PC-9 (cell line): ENCODE measurements around the gene USF1. TPM values are rescaled to one million over a fixed set of nuclear protein-coding genes. Genes with fewer than 3 reads are reported as not detected.

Experiments used
- BruUV-seq: library from RNA; stranded (reverse); fragments of 400-500 nt; replicated peaks from 2 replicates; lab custom pipeline; 2021; lab: Mats Ljungman, UMichigan
- CTCF ChIA-PET: fragments of 300-600 bp; sonication (Branson Sonifier 250); formaldehyde crosslinking; loops from one replicate; lab custom pipeline; 2022; ENCODE audit warnings: antibody characterized with exemption; lab: Charles Lee
- POLR2A ChIA-PET: fragments of 300-600 bp; sonication (Branson Sonifier 250); formaldehyde crosslinking; loops from one replicate; lab custom pipeline; 2022; ENCODE audit warnings: antibody characterized with exemption; ENCODE audit not compliant: unreplicated experiment; lab: Charles Lee
- DNase-seq, 2 experiments: peaks; one replicate each; pipeline versions ENCODE4 v3.0.0 to v3.0.0-alpha.2; 2015 to 2022; ENCODE audit warnings: mixed read lengths in 1 of 2
- H2AFZ ChIP-seq: fragments of 200-600 bp; sonication (generic); 2 replicates; pipeline ENCODE4 v1.8.1; 2017; ENCODE audit warnings: antibody characterized with exemption
- H3F3A ChIP-seq: fragments of 200-600 bp; sonication (generic); 2 replicates; pipeline ENCODE4 v1.8.1; 2017; ENCODE audit warnings: antibody characterized with exemption, mild to moderate bottlenecking, low read depth; ENCODE audit not compliant: insufficient read depth
- H3K27ac ChIP-seq: fragments of 200-600 bp; sonication (generic); 2 replicates; pipeline ENCODE4 v1.6.1; 2016; ENCODE audit warnings: mixed run types
- H3K27me3 ChIP-seq: fragments of 200-600 bp; sonication (generic); 2 replicates; pipeline ENCODE4 v1.6.1; 2016; ENCODE audit warnings: low read depth, mixed run types; ENCODE audit not compliant: insufficient read depth
- H3K36me3 ChIP-seq: fragments of 200-600 bp; sonication (generic); 2 replicates; pipeline ENCODE4 v1.6.1; 2016; ENCODE audit warnings: low read depth, mixed run types
- H3K4me1 ChIP-seq: fragments of 200-600 bp; sonication (generic); replicated peaks from 2 replicates; pipeline ENCODE4 v1.6.1; 2016; ENCODE audit warnings: mixed run types; ENCODE audit not compliant: insufficient read depth
- H3K4me2 ChIP-seq: fragments of 200-600 bp; sonication (generic); 2 replicates; pipeline ENCODE4 v1.6.1; 2017; ENCODE audit warnings: mixed run types
- H3K4me3 ChIP-seq: fragments of 200-600 bp; sonication (generic); 2 replicates; pipeline ENCODE4 v1.6.1; 2016; ENCODE audit warnings: mixed run types
- H3K79me2 ChIP-seq: fragments of 200-600 bp; sonication (generic); 2 replicates; pipeline ENCODE4 v1.6.1; 2017; ENCODE audit warnings: low read depth, mixed run types
- H3K9me2 ChIP-seq: fragments of 200-600 bp; sonication (generic); 2 replicates; pipeline ENCODE4 v1.8.1; 2017; ENCODE audit warnings: mild to moderate bottlenecking; ENCODE audit not compliant: insufficient read depth
- H3K9me3 ChIP-seq: fragments of 200-600 bp; sonication (generic); 2 replicates; pipeline ENCODE4 v1.8.1; 2016; ENCODE audit warnings: low read depth; ENCODE audit not compliant: insufficient read depth
- H4K20me1 ChIP-seq: fragments of 200-600 bp; sonication (generic); 2 replicates; pipeline ENCODE4 v1.8.1; 2017; ENCODE audit not compliant: insufficient read depth
- CTCF ChIP-seq: fragments of 200-600 bp; sonication (generic); conservative IDR thresholded peaks from 2 replicates; pipeline ENCODE4 v1.6.1; 2017; ENCODE audit warnings: mixed run types, antibody characterized with exemption, mild to moderate bottlenecking, moderate library complexity
- EZH2 ChIP-seq: fragments of 200-600 bp; sonication (generic); IDR thresholded peaks from 2 replicates; pipeline ENCODE4 v1.8.0; 2017; ENCODE audit warnings: antibody characterized with exemption, low read depth
- intact Hi-C: fragments of 100-400 bp; cut with micrococcal nuclease; formaldehyde crosslinking; loops from one replicate; pipeline ENCODE4 v1.10.0; 2022; ENCODE audit not compliant: unreplicated experiment
- total RNA-seq: library from RNA; stranded (reverse); gene quantifications from 2 replicates; pipeline ENCODE4 v1.2.3, GENCODE V29; 2021

The USF1 gene
- total RNA-seq, 1 experiment from 2014 or later, result 43.2 TPM

- H2AFZ ChIP-seq, result no peak overlapping the region
- H3F3A ChIP-seq, result peaks cover 57% of the 10 kb centered on the region
- no TSS peak for BruUV-seq
- H3K4me2 ChIP-seq, result peak overlapping the region; percentile 78
- H3K4me3 ChIP-seq, result peak overlapping the region; percentile 42; the same call in 1 of the 2 replicates
- no peaks in the 10 kb centered on the region for H3K27me3 ChIP-seq
- H3K79me2 ChIP-seq, result peaks cover 93% of the 10 kb centered on the region
- H3K36me3 ChIP-seq, result peaks cover 9% of the 10 kb centered on the region; the same call in 1 of the 2 replicates
- ChIA-PET POLR2A (no interaction called here), CTCF (interaction anchor here (0.6 kb wide), 1 partner anchor 55 kb away, joined by 3 read pairs; no protein-coding TSS in a partner anchor)
- DNase-seq, result peak; percentile 88 to 97
- peak overlapping the region; percentile 94 for H3K27ac ChIP-seq
- peaks cover 21% of the 10 kb centered on the region for H4K20me1 ChIP-seq
- intact Hi-C loops, result loop anchor here (1.0 kb wide), 1 partner anchor 70 kb away; no protein-coding TSS in a partner anchor
- H3K4me1 ChIP-seq, result peaks cover 76% of the 10 kb centered on the region
- no peaks in the 10 kb centered on the region for H3K9me2 ChIP-seq
- no peak for TF ChIP-seq CTCF
- no peaks in the 10 kb centered on the region for H3K9me3 ChIP-seq
Observed at GRCh38 chr1:161013488-161014230, 32.1 kb downstream of the USF1 start.

- peak overlapping the region; percentile 94 for H3K27ac ChIP-seq
Observed at GRCh38 chr1:161013131-161013487, 32.7 kb downstream of the USF1 start.

GRCh38 chr1:161012420-161012819 is 33.4 kb downstream of the USF1 start:
- Histone ChIP-seq H3K79me2 (peaks cover 93% of the 10 kb centered on the region), H3K27me3 (no peaks in the 10 kb centered on the region), H3K4me3 (no peak overlapping the region), H3K4me1 (peaks cover 66% of the 10 kb centered on the region), H3F3A (peaks cover 57% of the 10 kb centered on the region), H3K4me2 (no peak overlapping the region), H3K9me2 (no peaks in the 10 kb centered on the region), H3K9me3 (no peaks in the 10 kb centered on the region), H4K20me1 (peaks cover 21% of the 10 kb centered on the region), H3K27ac (no peak overlapping the region), H3K36me3 (peaks cover 9% of the 10 kb centered on the region; the same call in 1 of the 2 replicates), H2AFZ (no peak overlapping the region)
- intact Hi-C loops, result no loop called here
- POLR2A ChIA-PET, result no interaction called here
- no peak for DNase-seq
- no peak for TF ChIP-seq CTCF
- TF ChIP-seq EZH2, result no peak
- CTCF ChIA-PET, result interaction anchor here (0.6 kb wide), 2 partner anchors 273 to 1751 kb away, joined by 3 to 5 read pairs; partner anchors contain the start of gene SLAMF7
- no TSS peak for BruUV-seq

More at GRCh38 chr1:161013131-161013487, 32.7 kb downstream of the USF1 start:
- H3K4me1 ChIP-seq, result peaks cover 73% of the 10 kb centered on the region
- no peaks in the 10 kb centered on the region for H3K9me3 ChIP-seq
- peaks cover 57% of the 10 kb centered on the region for H3F3A ChIP-seq
- POLR2A ChIA-PET, result no interaction called here
- no peak overlapping the region for H2AFZ ChIP-seq
- H3K4me3 ChIP-seq, result peak overlapping the region; percentile 42; the same call in 1 of the 2 replicates
- H3K27me3 ChIP-seq, result no peaks in the 10 kb centered on the region
- BruUV-seq, result no TSS peak
- peaks cover 93% of the 10 kb centered on the region for H3K79me2 ChIP-seq
- H3K4me2 ChIP-seq, result peak overlapping the region; percentile 78
- DNase-seq, result no peak
- TF ChIP-seq CTCF (no peak), EZH2 (no peak)
- CTCF ChIA-PET, result interaction anchor here (0.6 kb wide), 1 partner anchor 274 kb away, joined by 5 read pairs; the partner anchor contains the start of gene SLAMF7
- H3K9me2 ChIP-seq, result no peaks in the 10 kb centered on the region
- intact Hi-C loops, result loop anchor here (1.0 kb wide), 1 partner anchor 70 kb away; no protein-coding TSS in a partner anchor
- H3K36me3 ChIP-seq, result peaks cover 9% of the 10 kb centered on the region; the same call in 1 of the 2 replicates
- H4K20me1 ChIP-seq, result peaks cover 21% of the 10 kb centered on the region
